22Rv1 (cell line): ENCODE measurements around the gene SDSL.

Experiments used
- CTCF ChIP-seq: fragments of 450-650 bp; IDR thresholded peaks from 2 replicates; pipeline ENCODE4 v1.5.1; 2017; ENCODE audit warnings: mild to moderate bottlenecking
- ZFX ChIP-seq: fragments of 450-650 bp; IDR thresholded peaks from 2 replicates; pipeline ENCODE4 v1.6.1; 2017; ENCODE audit warnings: antibody characterized with exemption, borderline replicate concordance

GRCh38 chr12:113443030-113443539, 20.9 kb downstream of the SDSL start:
- TF ChIP-seq CTCF (no peak), ZFX (no peak)
